GM18511 (cell line): ENCODE data around the gene HK3.

Experiments
- ATAC-seq: cut with Tn5 transposase; IDR thresholded peaks from one replicate; pipeline ENCODE4 v1.9.1; 2021; ENCODE audit warnings: mild to moderate bottlenecking, moderate library complexity; ENCODE audit not compliant: unreplicated experiment

The HK3 gene

GRCh38 chr5:176899296-176899891 lies at the start of gene HK3:
TSS of gene HK3 (minus strand) at chr5:176899346. CDS start at chr5:176896159, 3,187 bp downstream.
- ATAC-seq = no peak

- no peak for ATAC-seq
Observed at GRCh38 chr5:176948458-176948857, 49.3 kb upstream of the HK3 start.

DNA sequence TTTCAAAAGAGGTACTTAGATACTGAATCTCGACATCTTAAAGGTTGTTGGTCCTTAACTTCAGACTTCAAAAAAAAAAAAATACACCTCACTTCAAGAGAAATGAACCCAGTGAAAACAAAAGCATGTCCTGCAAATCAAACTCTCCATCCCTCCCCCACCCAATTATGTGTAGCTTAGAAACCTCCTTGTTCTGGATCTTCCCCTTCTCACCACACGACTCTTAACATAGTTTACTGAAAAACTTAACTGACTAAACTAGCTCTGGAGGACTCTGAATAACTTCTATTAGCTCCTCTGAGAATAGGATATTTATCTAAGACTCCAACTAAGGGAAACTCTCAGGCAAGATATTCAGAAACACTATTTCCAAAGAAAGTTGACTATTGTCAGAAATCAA lies 48.7 kb upstream of the HK3 start:
- ATAC-seq = no peak

DNA sequence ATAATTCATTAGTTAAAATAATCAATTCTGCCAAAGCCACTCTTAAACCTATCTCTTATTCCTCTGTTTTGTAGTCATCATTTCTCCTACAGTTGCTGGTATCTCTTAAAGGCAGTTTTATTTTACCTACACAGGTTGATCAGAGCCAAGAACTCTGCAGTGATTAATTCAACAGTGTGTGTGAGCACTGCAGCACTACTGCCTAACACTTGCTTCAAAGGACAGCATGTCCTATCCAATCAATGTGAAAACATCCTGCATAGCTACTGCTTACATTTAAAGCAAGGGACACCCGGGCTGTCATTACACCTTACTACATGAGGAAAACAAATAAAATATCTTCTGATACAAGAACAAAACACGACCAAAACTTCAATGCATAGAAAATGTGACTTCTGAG lies 45.1 kb upstream of the HK3 start:
- ATAC-seq = no peak

DNA sequence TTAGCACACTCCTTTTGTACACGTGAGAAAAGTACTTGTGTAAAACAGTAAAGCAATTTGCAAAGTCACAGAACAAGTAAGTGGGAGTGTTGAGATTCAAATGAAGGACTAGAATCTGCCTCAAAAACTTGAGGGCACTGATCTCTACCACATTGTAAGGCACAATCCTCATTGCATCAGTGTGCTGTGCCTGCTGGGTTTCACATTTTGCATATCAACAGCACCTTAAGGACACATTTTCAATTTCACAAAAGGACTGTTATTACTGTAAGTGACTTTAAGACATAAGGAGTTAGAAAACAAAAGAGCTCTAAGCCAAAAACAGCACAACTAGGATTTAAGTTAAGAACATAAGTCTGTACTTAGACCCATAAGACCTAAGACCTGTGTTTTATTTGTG lies 44.7 kb upstream of the HK3 start:
- no peak for ATAC-seq

DNA sequence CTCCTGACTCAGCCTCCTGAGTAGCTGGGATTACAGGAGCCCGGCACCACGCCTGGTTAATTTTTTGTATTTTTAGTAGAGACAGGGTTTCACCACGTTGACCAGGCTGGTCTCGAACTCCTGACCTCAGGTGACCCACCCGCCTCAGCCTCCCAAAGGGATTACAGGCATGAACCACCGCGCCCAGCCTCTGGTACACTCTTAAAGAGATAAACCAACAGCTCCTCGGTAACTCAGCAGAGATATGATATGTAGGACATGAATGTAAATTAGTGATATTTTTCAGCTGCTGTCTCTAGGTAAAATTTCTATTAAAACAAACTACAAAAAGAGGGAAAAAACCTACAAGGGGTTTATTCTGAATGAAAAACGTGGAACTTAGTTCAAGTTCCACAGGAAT lies 42.8 kb upstream of the HK3 start:
- ATAC-seq = no peak

DNA sequence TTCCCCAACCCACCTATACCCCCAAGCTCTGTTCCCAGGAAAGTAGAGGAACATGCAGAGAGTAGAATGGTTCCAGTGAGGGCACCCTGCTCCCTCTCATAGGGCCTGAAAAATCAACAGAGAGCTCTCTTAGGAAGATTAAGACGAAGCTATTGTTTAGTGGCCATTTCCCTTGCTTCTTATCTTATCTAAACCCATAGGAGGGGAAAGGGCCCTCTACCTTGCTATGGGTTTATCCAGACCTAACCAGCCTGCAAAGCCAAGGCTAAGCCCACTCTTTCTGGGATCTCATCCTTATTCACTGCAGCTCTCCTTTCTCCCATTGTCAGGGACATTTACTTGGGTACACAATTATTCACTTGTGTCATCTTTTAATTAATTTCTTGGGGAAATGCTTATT lies 39.3 kb upstream of the HK3 start:
- ATAC-seq = no peak

- ATAC-seq = no peak
Observed at GRCh38 chr5:176935017-176935416, 35.9 kb upstream of the HK3 start.

GRCh38 chr5:176934309-176934930 lies 35.3 kb upstream of the HK3 start:
- no peak for ATAC-seq

GRCh38 chr5:176929654-176930053 lies 30.5 kb upstream of the HK3 start:
- no peak for ATAC-seq

- no peak for ATAC-seq
Observed at GRCh38 chr5:176927562-176927961, 28.4 kb upstream of the HK3 start.

- no peak for ATAC-seq
Observed at GRCh38 chr5:176922817-176923216, 23.7 kb upstream of the HK3 start.

DNA sequence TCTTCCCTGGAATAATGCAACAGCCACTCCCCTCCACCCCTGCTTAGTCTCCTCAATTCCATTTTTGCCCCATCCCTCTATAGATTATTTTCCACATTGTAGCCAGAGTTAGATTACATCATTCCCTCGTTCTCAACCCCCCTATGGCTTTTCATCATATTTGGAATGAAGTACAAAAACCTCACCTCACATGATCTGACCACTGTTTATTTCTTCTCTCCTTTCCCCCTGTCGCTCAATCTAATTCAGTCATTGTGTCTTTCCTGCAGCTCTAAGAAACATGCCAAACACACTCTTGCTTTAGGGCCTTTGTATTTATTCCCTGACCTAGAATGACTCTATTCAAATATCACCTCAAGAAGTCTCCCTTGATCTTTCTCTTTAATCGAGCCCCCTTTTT lies 22.6 kb upstream of the HK3 start:
- ATAC-seq = no peak

DNA sequence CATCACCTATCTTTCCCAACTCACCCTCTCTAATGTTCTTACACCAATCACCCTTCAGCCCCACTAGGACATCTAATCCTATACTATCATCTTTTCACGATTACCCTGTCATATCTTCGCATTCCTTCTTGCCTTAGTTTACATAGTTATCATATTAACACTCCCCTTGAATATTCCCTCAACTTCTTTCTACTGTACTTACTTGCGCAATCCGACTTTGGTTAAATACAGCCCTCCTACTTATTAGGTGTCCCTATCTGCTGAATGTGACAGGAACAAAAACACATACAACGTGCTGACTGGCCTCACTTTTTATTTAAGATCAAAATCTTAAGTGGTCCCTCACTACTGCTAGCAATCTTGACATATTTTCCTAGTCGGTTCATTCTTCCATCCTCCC lies 19.5 kb upstream of the HK3 start:
- no peak for ATAC-seq

DNA sequence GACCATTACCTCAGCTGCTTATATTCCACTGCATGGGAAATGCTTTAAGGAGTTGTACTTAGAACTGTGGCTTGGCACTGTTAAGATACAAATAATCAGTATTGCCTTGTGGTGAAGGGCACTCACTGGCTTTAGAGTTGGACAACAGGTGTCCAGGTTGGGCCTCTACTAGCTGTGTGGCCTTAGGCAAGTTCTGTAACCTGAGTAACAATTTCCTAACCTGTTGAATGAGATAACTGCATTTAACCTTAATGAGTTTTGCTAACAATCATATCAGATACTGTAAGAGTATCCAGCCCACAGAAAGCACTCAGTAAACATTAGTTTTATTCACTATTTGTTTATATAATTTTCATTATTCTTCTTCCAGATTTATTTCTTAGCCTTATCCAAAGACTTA lies 17.2 kb upstream of the HK3 start:
- ATAC-seq = no peak

DNA sequence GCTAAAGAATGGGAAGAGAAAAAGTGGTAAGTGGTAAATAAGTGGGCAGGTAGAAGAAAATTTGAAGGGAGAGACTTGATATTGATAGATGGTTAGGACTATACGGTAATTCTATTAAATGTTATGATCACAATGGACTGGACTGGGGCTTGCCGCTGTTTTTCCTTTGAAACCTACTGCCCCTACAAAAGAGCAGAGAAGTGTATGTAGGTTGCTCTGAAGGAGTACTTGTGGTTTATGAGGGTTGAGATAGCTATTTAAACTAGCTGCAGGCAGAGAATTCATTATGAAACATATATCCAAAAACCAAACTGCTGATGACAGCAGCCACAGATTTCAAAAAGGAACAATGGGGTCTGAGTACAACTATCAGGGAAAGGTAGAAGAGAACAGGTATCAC lies 16.8 kb upstream of the HK3 start:
- ATAC-seq = no peak

- no peak for ATAC-seq
Observed at GRCh38 chr5:176912115-176912514, 13.0 kb upstream of the HK3 start.

DNA sequence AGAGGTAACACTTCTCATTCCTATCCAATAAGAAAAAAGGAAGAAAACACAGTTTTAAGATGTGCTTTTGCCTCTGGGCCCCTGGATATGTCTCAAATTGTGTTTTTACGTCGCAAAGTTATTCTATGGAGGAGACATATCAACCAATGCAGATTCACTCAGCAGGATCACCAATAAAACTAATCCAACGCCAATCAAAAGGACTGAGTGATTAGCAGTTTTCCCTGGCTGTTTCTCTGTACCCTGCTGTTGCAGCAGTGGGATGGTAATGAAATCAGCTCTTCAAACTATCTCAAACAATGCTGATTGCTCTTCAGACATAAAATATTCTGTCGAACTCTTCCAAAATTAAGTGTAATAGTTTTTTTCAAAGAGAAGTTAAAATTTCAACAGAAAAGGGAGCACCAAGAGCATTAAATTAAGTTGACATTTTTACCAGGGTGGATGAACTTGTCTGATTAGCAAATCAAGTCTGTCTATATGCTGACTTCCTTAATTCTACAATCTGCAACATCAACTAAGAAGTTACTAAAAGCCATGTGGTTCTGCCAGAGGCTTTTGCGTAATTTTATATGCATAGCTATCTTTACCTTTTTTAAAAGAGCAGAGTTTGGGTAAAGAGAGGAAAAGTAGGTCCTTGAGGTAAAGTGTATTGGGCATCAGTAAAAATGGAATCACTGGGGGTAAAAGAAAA lies 9.7 kb upstream of the HK3 start:
- ATAC-seq = no peak

- ATAC-seq = no peak
Observed at GRCh38 chr5:176906796-176907195, 7.7 kb upstream of the HK3 start.

- no peak for ATAC-seq
Observed at GRCh38 chr5:176906126-176906525, 7.0 kb upstream of the HK3 start.

DNA sequence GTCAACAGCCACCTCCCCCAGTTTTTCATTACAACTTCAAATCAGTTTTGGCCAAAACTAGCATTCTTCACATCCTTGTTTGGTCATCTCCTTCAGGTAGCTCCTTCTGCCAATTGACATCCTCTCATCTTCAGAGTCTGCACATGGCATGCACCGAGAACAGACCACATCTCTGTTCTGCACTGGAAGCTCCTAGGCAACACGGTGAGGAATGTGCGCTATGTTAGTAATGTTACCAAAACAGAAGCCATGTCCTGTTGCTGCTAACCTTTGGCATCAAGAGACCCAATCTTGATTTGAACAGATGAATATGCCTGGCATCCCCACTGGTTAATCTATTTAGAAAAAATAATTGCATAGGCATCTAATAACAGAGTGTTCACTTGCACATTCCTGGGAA lies 5.1 kb upstream of the HK3 start:
- no peak for ATAC-seq

DNA sequence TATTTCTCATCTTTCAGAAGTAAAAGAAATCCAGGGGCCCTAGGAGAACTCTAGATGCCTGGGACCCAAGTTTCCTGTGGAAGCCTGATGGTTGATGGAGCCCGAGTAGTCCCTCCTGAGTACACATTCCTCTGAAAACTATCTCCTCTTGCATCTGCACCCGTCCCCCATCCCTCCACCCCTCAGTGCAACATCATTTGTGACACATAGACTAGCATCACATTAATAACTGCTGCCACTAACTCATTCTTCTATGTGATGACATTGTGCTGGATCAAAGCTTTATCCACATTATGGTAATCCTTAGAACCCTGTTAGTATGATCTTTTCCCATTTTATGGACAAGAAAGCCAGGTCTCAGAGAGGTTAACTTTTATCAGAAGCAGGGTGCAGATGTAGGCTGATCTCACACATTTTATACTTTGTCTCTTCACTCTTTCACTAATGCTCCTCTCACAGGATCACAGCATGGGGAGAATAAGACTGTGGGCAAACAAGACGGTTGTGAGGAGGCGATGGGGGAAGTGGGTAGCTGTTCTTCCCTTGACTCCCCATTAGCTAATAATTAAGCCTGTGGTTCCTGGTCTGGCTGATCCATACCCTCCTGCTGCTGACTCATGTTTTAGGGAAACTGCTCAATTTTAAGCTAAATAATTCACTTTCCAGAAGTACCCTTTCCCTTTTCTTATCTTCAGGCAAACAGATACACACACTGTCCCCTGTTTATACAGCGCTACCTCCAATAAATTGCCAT lies 3.9 kb upstream of the HK3 start:
- no peak for ATAC-seq
